Natural killer cell (primary cell): ENCODE results near the gene EXD3. TPM values are rescaled to one million over a fixed set of nuclear protein-coding genes. Genes with fewer than 3 reads are reported as not detected.

Experiments
- ATAC-seq, 3 donors: fragments of 150-1000 bp in 2 of 3; fragments of 200-7000 bp in 1 of 3; cut with Tn5 transposase; 1 replicate in 1 of 3; 2 replicates in 2 of 3; pipeline ENCODE4 v1.10.0; 2021; ENCODE audit warnings: mild to moderate bottlenecking in 2 of 3, moderate library complexity in 2 of 3
- DNase-seq, 2 donors: peaks; one replicate each; pipeline versions ENCODE4 v3.0.0 to v3.0.0-alpha.2; 2013 to 2021; ENCODE audit warnings: mixed read lengths in 1 of 2
- H3K27ac ChIP-seq: one replicate; pipeline ENCODE4 v1.5.1; 2013; ENCODE audit warnings: mild to moderate bottlenecking, low read length
- H3K27me3 ChIP-seq: one replicate; pipeline ENCODE4 v1.6.1; 2013; ENCODE audit warnings: low read length; ENCODE audit not compliant: control insufficient read depth, insufficient read depth
- H3K36me3 ChIP-seq: one replicate; pipeline ENCODE4 v1.6.1; 2013; ENCODE audit warnings: low read length; ENCODE audit not compliant: control insufficient read depth, insufficient read depth
- H3K4me1 ChIP-seq: one replicate; pipeline ENCODE4 v1.6.1; 2013; ENCODE audit warnings: low read length; ENCODE audit not compliant: control insufficient read depth, insufficient read depth
- H3K4me3 ChIP-seq: one replicate; pipeline ENCODE4 v1.5.1; 2013; ENCODE audit warnings: low read length
- H3K9me3 ChIP-seq: one replicate; pipeline ENCODE4 v1.6.1; 2013; ENCODE audit warnings: low read length; ENCODE audit not compliant: control insufficient read depth, insufficient read depth
- H3K27ac Mint-ChIP-seq, 2 donors: one replicate each; pipeline ENCODE4 v1.8.0; 2022; ENCODE audit warnings: mild to moderate bottlenecking in 2 of 2, mixed read lengths in 2 of 2, moderate library complexity in 1 of 2
- H3K27me3 Mint-ChIP-seq, 2 donors: one replicate each; pipeline ENCODE4 v1.8.0; 2022; ENCODE audit warnings: low read depth in 2 of 2, mixed read lengths in 2 of 2
- H3K36me3 Mint-ChIP-seq: one replicate; pipeline ENCODE4 v1.8.0; 2022; ENCODE audit warnings: mixed read lengths
- H3K4me1 Mint-ChIP-seq, 2 donors: one replicate each; pipeline ENCODE4 v1.8.0; 2022; ENCODE audit warnings: mixed read lengths in 2 of 2
- H3K4me3 Mint-ChIP-seq: one replicate; pipeline ENCODE4 v1.8.0; 2022; ENCODE audit warnings: mild to moderate bottlenecking, moderate library complexity, mixed read lengths
- H3K9me3 Mint-ChIP-seq, 2 donors: one replicate each; pipeline ENCODE4 v1.8.0; 2022; ENCODE audit warnings: mixed read lengths in 2 of 2
- WGBS: methylation state at CpG from one replicate; pipeline ENCODE4 v1.1.7; 2013; ENCODE audit warnings: missing lambda C conversion rate; ENCODE audit not compliant: insufficient coverage; 5-methylcytosine and 5-hydroxymethylcytosine counted together
- intact Hi-C: fragments of 100-400 bp; cut with micrococcal nuclease; formaldehyde crosslinking; loops from one replicate; pipeline ENCODE4 v1.14.2; 2022
- total RNA-seq, 4 donors: library from RNA; stranded (reverse); fragments of 120-200 nt in 1 of 4; gene quantifications; one replicate each; pipeline versions ENCODE4 v1.2.3 to v1.2.4, GENCODE V29; 2013 to 2022
- TF ChIP-seq, protein P1 (sequence below): fragments of 200-600 bp; IDR thresholded peaks from one replicate; pipeline ENCODE4 v1.8.0; 2022; ENCODE audit warnings: antibody characterized with exemption

The EXD3 gene
- total RNA-seq, 3 donors from 2014 or later (not counting 1 experiment from before 2014, with no cell fraction given), result 28.0 to 35.3 (median 29.6) TPM

DNA sequence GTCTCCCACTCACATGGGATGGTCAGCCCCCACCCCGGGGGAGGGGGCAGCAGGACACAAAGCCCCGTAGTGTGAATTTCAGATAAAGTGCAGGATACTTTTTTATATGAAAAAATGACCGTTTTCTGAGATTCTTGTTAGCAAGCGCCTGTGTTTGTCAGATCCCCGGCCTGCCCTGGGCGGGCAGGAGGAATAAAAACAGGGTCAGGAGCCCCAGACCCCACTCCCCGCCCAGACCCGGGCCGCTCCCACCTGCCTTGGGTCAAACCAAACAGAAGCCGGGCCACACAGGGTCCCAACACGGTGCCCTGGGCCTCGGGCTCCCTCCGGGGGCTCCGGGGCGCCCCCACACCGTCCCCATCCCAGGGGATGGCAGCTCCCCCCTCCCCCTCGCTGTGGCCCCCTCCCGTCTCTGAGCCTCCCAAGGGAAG, 107.4 kb downstream of the EXD3 start:
- Mint-ChIP-seq H3K4me1 (peaks cover 3 to 13% of the 10 kb centered on the region in 2 donors), H3K36me3 (no peaks in the 10 kb centered on the region), H3K27me3 (no peaks in the 10 kb centered on the region), H3K9me3 (no peaks in the 10 kb centered on the region), H3K27ac (no peak overlapping the region), H3K4me3 (no peak overlapping the region)
- Histone ChIP-seq H3K27me3 (peaks cover 5% of the 10 kb centered on the region), H3K9me3 (no peaks in the 10 kb centered on the region), H3K4me1 (peaks cover 24% of the 10 kb centered on the region), H3K27ac (no peak overlapping the region), H3K36me3 (no peaks in the 10 kb centered on the region), H3K4me3 (no peak overlapping the region)
- intact Hi-C loops, result no loop called here
- ATAC-seq (no peak), DNase-seq (no peak)
- TF ChIP-seq, protein P1, sequence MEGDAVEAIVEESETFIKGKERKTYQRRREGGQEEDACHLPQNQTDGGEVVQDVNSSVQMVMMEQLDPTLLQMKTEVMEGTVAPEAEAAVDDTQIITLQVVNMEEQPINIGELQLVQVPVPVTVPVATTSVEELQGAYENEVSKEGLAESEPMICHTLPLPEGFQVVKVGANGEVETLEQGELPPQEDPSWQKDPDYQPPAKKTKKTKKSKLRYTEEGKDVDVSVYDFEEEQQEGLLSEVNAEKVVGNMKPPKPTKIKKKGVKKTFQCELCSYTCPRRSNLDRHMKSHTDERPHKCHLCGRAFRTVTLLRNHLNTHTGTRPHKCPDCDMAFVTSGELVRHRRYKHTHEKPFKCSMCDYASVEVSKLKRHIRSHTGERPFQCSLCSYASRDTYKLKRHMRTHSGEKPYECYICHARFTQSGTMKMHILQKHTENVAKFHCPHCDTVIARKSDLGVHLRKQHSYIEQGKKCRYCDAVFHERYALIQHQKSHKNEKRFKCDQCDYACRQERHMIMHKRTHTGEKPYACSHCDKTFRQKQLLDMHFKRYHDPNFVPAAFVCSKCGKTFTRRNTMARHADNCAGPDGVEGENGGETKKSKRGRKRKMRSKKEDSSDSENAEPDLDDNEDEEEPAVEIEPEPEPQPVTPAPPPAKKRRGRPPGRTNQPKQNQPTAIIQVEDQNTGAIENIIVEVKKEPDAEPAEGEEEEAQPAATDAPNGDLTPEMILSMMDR, result no peak
- 45% methylated on average over 16 of the region's 18 CpGs for WGBS

DNA sequence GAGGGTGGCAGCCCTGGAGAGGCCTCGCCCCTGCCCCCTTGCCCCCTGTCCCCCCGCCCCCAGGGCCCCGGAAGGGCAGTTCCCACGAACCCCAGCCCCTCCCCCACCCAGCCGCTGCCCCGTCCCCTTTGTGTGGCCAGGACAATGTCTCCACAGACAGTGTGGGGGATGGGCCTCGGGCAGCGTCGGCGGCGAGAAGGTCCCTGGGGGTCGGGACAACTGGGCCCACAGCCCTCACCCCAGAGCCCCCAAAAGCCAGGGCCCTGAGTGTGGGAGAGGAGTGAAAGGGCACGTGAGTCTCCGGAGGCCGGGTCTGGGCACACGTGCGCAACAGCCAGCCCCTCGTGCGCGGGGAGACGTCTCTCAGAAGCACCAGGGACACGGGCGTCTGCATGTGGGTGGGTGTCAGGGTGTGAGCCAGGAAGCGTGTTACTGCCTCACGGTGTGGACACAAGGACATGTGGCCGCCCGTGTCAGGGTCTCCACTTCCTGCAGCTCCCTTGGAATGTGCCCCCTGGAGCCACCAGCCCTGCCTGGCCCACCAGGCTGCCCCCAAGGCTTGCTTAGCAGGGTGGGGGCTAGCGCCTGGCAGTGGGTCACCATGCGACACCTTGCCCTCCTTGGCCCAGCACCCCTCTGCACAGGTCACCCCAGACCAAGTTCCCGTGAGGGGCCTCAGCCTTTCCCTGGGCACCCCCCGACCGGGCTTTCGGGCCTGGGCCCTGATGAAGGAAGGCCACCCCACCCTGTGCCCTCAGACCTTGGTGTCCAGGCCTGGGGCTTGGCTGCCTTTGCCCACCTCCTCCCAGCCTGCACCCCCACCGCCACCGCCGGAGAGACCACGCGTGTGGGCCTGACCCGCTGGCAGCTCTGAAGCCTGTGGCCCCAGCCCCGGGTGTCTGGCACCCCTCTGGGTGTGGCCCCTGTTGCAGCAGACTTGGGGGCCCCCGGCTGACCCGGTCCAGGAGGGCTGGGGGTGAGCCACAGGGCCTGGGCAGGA, 108.1 kb downstream of the EXD3 start:
- DNase-seq (no peak), ATAC-seq (no peak)
- intact Hi-C loops, result no loop called here
- Histone ChIP-seq H3K9me3 (no peaks in the 10 kb centered on the region), H3K4me1 (peaks cover 16% of the 10 kb centered on the region), H3K36me3 (no peaks in the 10 kb centered on the region), H3K27ac (no peak overlapping the region), H3K27me3 (peaks cover 5% of the 10 kb centered on the region), H3K4me3 (no peak overlapping the region)
- Mint-ChIP-seq H3K27ac (no peak overlapping the region), H3K4me1 (peaks cover 0 to 8% of the 10 kb centered on the region in 2 donors), H3K4me3 (no peak overlapping the region), H3K9me3 (no peaks in the 10 kb centered on the region), H3K36me3 (no peaks in the 10 kb centered on the region), H3K27me3 (no peaks in the 10 kb centered on the region)
- 86% methylated on average over 40 of the region's 42 CpGs for WGBS
- TF ChIP-seq, protein P1, result no peak

DNA sequence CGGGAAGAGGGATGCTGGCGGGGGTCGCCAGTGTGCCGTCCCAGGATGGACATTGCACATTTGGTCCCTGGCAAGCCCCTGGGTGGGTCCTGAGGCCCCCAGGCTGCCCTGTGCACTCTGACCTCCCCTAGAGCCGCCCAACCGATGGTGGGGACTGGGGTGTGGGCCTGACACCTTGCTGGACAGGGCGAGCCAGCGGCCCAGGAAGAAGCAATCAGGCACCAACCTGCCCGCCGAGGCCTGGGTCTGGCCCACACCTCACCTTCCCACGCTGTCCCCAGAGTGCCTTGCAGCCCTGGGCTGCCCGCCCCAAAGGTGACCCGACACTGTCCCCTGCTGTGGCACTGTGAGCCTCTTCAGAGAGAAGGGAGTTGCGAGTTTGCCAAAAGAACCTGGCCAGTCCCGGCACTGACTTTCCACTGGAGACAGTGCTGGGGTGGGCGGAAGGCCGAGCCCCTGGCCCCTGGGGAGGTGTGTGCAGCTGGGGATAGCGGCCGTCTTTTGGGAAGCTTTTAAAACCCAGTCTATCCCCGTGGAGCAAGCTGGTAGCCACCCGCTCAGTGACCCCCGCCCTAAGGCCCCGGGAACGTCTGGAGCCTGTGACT, 108.9 kb downstream of the EXD3 start:
- no peak for ATAC-seq
- TF ChIP-seq, protein P1, result no peak

More for the DNA sequence above, 108.9 kb downstream of the EXD3 start:
- Histone ChIP-seq H3K36me3 (no peaks in the 10 kb centered on the region), H3K4me1 (peaks cover 12% of the 10 kb centered on the region), H3K27me3 (peaks cover 5% of the 10 kb centered on the region), H3K9me3 (no peaks in the 10 kb centered on the region), H3K27ac (no peak overlapping the region), H3K4me3 (no peak overlapping the region)
- H3K36me3 Mint-ChIP-seq, result no peaks in the 10 kb centered on the region
- no peak overlapping the region for H3K4me3 Mint-ChIP-seq
- intact Hi-C loops, result no loop called here
- H3K27ac Mint-ChIP-seq, result no peak overlapping the region
- no peaks in the 10 kb centered on the region for H3K9me3 Mint-ChIP-seq
- 92% methylated on average over 24 of the region's 24 CpGs for WGBS
- H3K27me3 Mint-ChIP-seq, result no peaks in the 10 kb centered on the region
- DNase-seq, result no peak
- H3K4me1 Mint-ChIP-seq, result peaks cover 0 to 5% of the 10 kb centered on the region in 2 donors
